Panc1 (cell line): ENCODE results near the gene ADRB1. TPM values are rescaled to one million over a fixed set of nuclear protein-coding genes. Genes with fewer than 3 reads are reported as not detected.

Experiments
- ATAC-seq: fragments of 200-7000 bp; cut with Tn5 transposase; 2 replicates; pipeline ENCODE4 v1.9.1; 2020; ENCODE audit warnings: mild to moderate bottlenecking, moderate library complexity
- BruUV-seq: library from RNA; stranded (reverse); fragments of 400-500 nt; replicated peaks from 2 replicates; lab custom pipeline; 2021; lab: Mats Ljungman, UMichigan
- CTCF ChIA-PET: fragments of 300-600 bp; sonication (Branson Sonifier 250); formaldehyde crosslinking; loops from one replicate; lab custom pipeline; 2022; ENCODE audit warnings: antibody characterized with exemption; lab: Charles Lee
- POLR2A ChIA-PET: fragments of 300-600 bp; sonication (Branson Sonifier 250); formaldehyde crosslinking; loops from one replicate; lab custom pipeline; 2022; ENCODE audit warnings: antibody characterized with exemption; lab: Charles Lee
- DNase-seq: peaks from one replicate; pipeline ENCODE4 v3.0.0-alpha.2; 2010; ENCODE audit warnings: low read depth, low spot score
- H3K27ac ChIP-seq: 2 replicates; pipeline ENCODE4 v1.5.1; 2011; ENCODE audit warnings: mild to moderate bottlenecking, low read length, inconsistent platforms
- H3K27me3 ChIP-seq: fragments of 200-500 bp; sonication (Bioruptor generic); 2 replicates; pipeline ENCODE4 v1.6.0; 2014; ENCODE audit warnings: low read length, inconsistent platforms; ENCODE audit not compliant: control insufficient read depth, insufficient read depth
- H3K36me3 ChIP-seq: fragments of 200-500 bp; sonication (Bioruptor generic); 2 replicates; pipeline ENCODE4 v1.5.1; 2014; ENCODE audit warnings: inconsistent platforms, mild to moderate bottlenecking, low read length, moderate library complexity; ENCODE audit not compliant: control insufficient read depth, insufficient read depth
- H3K4me1 ChIP-seq: 2 replicates; pipeline ENCODE4 v1.5.1; 2011; ENCODE audit warnings: inconsistent platforms, mild to moderate bottlenecking, low read length, moderate library complexity; ENCODE audit not compliant: control insufficient read depth, insufficient read depth
- H3K4me3 ChIP-seq, 2 experiments: 2 replicates each; pipeline ENCODE4 v1.5.1; 2011 to 2012; ENCODE audit warnings: low read depth in 2 of 2, low read length in 2 of 2, mild to moderate bottlenecking in 2 of 2, inconsistent platforms in 1 of 2, moderate library complexity in 1 of 2
- H3K9me3 ChIP-seq: fragments of 200-500 bp; sonication (Bioruptor generic); 2 replicates; pipeline ENCODE4 v1.5.1; 2014; ENCODE audit warnings: low read depth, mild to moderate bottlenecking, inconsistent platforms, low read length, moderate library complexity; ENCODE audit not compliant: control insufficient read depth, insufficient read depth
- POLR2AphosphoS5 ChIP-seq: IDR thresholded peaks from 2 replicates; pipeline ENCODE4 v1.6.1; 2012; ENCODE audit warnings: mild to moderate bottlenecking, low read depth, low read length, moderate library complexity
- SIN3A ChIP-seq: IDR thresholded peaks from 2 replicates; pipeline ENCODE4 v1.6.1; 2012; ENCODE audit warnings: low read depth, mild to moderate bottlenecking, low read length, moderate library complexity, borderline replicate concordance; ENCODE audit not compliant: insufficient read depth
- TCF7L2 ChIP-seq: IDR thresholded peaks from 2 replicates; pipeline ENCODE4 v1.6.1; 2011; ENCODE audit warnings: mild to moderate bottlenecking, low read depth, low read length, inconsistent platforms
- in situ Hi-C: cut with HindIII; loops from 2 replicates; pipeline ENCODE4 v1.10.0; 2016; ENCODE audit warnings: low sequenced_read_pairs, low pct_unique_long_range_greater_than_20kb
- intact Hi-C: fragments of 100-400 bp; cut with micrococcal nuclease; formaldehyde crosslinking; loops from one replicate; pipeline ENCODE4 v1.10.0; 2022; ENCODE audit not compliant: unreplicated experiment
- total RNA-seq: library from RNA; stranded (reverse); gene quantifications from one replicate; pipeline ENCODE4 v1.2.1, GENCODE V29; 2021; ENCODE audit not compliant: unreplicated experiment
- TF ChIP-seq, protein P1 (sequence below), 2 experiments: IDR thresholded peaks; 2 replicates each; pipeline ENCODE4 v1.6.1; 2011 to 2012; ENCODE audit warnings: low read depth in 2 of 2, control low read depth in 1 of 2, low read length in 1 of 2, mild to moderate bottlenecking in 1 of 2, moderate library complexity in 1 of 2; ENCODE audit not compliant: insufficient read depth in 1 of 2
- TF ChIP-seq, protein P2 (sequence below): fragments of 450-650 bp; IDR thresholded peaks from 2 replicates; pipeline ENCODE4 v1.5.1; 2017; ENCODE audit warnings: mild to moderate bottlenecking

Gene ADRB1
- total RNA-seq, 1 experiment from 2014 or later = 12.9 TPM

DNA sequence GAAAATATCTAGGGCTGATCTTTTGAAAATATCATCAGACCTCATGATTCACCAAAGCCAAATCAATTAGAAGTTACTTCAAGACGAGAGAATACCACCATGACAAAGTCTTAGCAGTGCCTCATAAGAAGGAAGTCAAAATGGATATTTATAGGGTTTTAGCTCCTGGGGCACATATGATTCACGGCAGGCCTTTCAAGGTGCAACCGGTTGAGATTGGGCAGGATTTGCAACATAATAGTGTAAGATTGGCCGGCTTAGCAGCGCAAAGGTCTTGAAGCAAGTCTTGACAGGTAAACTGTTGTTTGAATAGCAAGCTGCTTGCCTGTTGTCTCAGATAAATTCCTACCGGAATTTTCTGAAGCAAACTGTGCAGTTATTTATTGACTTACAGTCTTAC, 17.5 kb downstream of the ADRB1 start:
- TF ChIP-seq, protein P1, sequence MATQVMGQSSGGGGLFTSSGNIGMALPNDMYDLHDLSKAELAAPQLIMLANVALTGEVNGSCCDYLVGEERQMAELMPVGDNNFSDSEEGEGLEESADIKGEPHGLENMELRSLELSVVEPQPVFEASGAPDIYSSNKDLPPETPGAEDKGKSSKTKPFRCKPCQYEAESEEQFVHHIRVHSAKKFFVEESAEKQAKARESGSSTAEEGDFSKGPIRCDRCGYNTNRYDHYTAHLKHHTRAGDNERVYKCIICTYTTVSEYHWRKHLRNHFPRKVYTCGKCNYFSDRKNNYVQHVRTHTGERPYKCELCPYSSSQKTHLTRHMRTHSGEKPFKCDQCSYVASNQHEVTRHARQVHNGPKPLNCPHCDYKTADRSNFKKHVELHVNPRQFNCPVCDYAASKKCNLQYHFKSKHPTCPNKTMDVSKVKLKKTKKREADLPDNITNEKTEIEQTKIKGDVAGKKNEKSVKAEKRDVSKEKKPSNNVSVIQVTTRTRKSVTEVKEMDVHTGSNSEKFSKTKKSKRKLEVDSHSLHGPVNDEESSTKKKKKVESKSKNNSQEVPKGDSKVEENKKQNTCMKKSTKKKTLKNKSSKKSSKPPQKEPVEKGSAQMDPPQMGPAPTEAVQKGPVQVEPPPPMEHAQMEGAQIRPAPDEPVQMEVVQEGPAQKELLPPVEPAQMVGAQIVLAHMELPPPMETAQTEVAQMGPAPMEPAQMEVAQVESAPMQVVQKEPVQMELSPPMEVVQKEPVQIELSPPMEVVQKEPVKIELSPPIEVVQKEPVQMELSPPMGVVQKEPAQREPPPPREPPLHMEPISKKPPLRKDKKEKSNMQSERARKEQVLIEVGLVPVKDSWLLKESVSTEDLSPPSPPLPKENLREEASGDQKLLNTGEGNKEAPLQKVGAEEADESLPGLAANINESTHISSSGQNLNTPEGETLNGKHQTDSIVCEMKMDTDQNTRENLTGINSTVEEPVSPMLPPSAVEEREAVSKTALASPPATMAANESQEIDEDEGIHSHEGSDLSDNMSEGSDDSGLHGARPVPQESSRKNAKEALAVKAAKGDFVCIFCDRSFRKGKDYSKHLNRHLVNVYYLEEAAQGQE (IDR thresholded peaks at IDR 0.05; ENCODE audit: insufficient read depth in 1 of 2, low read depth in 2 of 2, low read length in 1 of 2) = no peak
- TF ChIP-seq TCF7L2 (no peak), SIN3A (no peak), POLR2AphosphoS5 (no peak)
- TF ChIP-seq, protein P2, sequence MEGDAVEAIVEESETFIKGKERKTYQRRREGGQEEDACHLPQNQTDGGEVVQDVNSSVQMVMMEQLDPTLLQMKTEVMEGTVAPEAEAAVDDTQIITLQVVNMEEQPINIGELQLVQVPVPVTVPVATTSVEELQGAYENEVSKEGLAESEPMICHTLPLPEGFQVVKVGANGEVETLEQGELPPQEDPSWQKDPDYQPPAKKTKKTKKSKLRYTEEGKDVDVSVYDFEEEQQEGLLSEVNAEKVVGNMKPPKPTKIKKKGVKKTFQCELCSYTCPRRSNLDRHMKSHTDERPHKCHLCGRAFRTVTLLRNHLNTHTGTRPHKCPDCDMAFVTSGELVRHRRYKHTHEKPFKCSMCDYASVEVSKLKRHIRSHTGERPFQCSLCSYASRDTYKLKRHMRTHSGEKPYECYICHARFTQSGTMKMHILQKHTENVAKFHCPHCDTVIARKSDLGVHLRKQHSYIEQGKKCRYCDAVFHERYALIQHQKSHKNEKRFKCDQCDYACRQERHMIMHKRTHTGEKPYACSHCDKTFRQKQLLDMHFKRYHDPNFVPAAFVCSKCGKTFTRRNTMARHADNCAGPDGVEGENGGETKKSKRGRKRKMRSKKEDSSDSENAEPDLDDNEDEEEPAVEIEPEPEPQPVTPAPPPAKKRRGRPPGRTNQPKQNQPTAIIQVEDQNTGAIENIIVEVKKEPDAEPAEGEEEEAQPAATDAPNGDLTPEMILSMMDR = no peak
- no TSS peak for BruUV-seq
- intact Hi-C loops (no loop called here), in situ Hi-C loops (no loop called here)
- no peaks in the 10 kb centered on the region for H3K36me3 ChIP-seq
- ChIA-PET POLR2A (no interaction called here), CTCF (no interaction called here)
- no peaks in the 10 kb centered on the region for H3K9me3 ChIP-seq
- no peaks in the 10 kb centered on the region for H3K4me1 ChIP-seq
- H3K27me3 ChIP-seq = no peaks in the 10 kb centered on the region
- ATAC-seq = no peak
- no peak overlapping the region for H3K27ac ChIP-seq
- no peak overlapping the region for H3K4me3 ChIP-seq
- no peak for DNase-seq

DNA sequence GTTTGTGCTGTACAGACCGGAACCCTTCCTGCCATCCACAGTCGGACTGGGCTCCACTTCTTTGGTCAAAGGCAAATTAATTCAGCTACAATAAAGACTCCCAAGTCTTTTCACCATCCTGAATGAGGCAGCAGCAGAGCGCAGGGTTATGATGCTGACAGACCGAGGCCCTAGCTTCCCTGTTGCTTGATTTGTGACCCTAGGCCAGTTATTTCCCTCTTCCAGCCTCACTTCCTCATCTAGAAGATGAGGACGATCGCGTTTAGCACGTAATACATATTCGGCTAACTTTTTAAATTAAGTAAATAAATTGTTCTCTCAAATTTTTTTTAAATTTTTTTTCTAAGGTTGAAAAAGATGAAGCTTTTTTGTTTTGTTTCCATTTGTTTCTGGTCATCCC, 18.1 kb downstream of the ADRB1 start:
- ChIA-PET POLR2A (interaction anchor here (0.7 kb wide), 1 partner anchor 15 kb away, joined by 4 read pairs; no protein-coding TSS in a partner anchor), CTCF (no interaction called here)
- H3K4me1 ChIP-seq = 0 out of 2 replicates have a peak, but pooled peaks cover 3% of the 10 kb centered on the region
- ATAC-seq (no peak), DNase-seq (no peak)
- TF ChIP-seq, protein P2 = no peak
- TF ChIP-seq, protein P1 (IDR thresholded peaks at IDR 0.05; ENCODE audit: insufficient read depth in 1 of 2, low read depth in 2 of 2, low read length in 1 of 2) = no peak
- TF ChIP-seq TCF7L2 (no peak), SIN3A (no peak), POLR2AphosphoS5 (no peak)
- no peak overlapping the region for H3K4me3 ChIP-seq
- BruUV-seq = no TSS peak
- no peaks in the 10 kb centered on the region for H3K36me3 ChIP-seq
- in situ Hi-C loops (no loop called here), intact Hi-C loops (no loop called here)
- H3K9me3 ChIP-seq = no peaks in the 10 kb centered on the region
- no peak overlapping the region for H3K27ac ChIP-seq
- no peaks in the 10 kb centered on the region for H3K27me3 ChIP-seq
